Heart left ventricle (tissue), 16 donors: Measurements from ENCODE around the gene CBX6. TPM values are rescaled to one million over a fixed set of nuclear protein-coding genes. Genes with fewer than 3 reads are reported as not detected.
A peak's percentile ranks its signal among the peaks of the same experiment; 100 is the strongest.

ENCODE experiments used
- ATAC-seq, 4 donors: fragments of 200-7000 bp; cut with Tn5 transposase; one replicate each; pipeline ENCODE4 v1.9.1; 2020 to 2022; ENCODE audit warnings: moderate library complexity in 4 of 4, mild to moderate bottlenecking in 3 of 4, moderate number of reproducible peaks in 1 of 4
- DNase-seq, 5 donors: peaks; one replicate each; pipeline ENCODE4 v3.0.0-alpha.2; 2020
- H3K27ac ChIP-seq, 12 donors: fragments of 200-600 bp; sonication (generic) in 4 of 12; one replicate each; pipeline versions ENCODE4 v1.5.0 to v1.8.0; 2016 to 2022; ENCODE audit warnings: mild to moderate bottlenecking in 2 of 12
- H3K27me3 ChIP-seq, 9 donors: fragments of 200-600 bp; sonication (generic) in 2 of 9; one replicate each; pipeline versions ENCODE4 v1.5.1 to v1.8.0; 2016 to 2022; ENCODE audit warnings: mild to moderate bottlenecking in 3 of 9
- H3K36me3 ChIP-seq, 9 donors: fragments of 200-600 bp; sonication (generic) in 2 of 9; one replicate each; pipeline versions ENCODE4 v1.5.0 to v1.8.0; 2018 to 2022; ENCODE audit warnings: mild to moderate bottlenecking in 2 of 9
- H3K4me1 ChIP-seq, 12 donors: fragments of 200-600 bp; sonication (generic) in 4 of 12; one replicate each; pipeline versions ENCODE4 v1.5.0 to v1.8.0; 2016 to 2022; ENCODE audit warnings: mild to moderate bottlenecking in 3 of 12
- H3K4me3 ChIP-seq, 12 donors: fragments of 200-600 bp; sonication (generic) in 4 of 12; one replicate each; pipeline versions ENCODE4 v1.5.0 to v1.8.0; 2017 to 2022; ENCODE audit warnings: mild to moderate bottlenecking in 9 of 12, moderate library complexity in 4 of 12
- H3K9me3 ChIP-seq, 12 donors: fragments of 200-600 bp; sonication (generic) in 4 of 12; one replicate each; pipeline versions ENCODE4 v1.5.0 to v1.8.0; 2016 to 2022; ENCODE audit warnings: mild to moderate bottlenecking in 1 of 12
- POLR2A ChIP-seq, 2 donors: fragments of 450-650 bp; IDR thresholded peaks; one replicate each; pipeline ENCODE4 v1.6.1; 2017; ENCODE audit warnings: antibody characterized with exemption in 2 of 2, mild to moderate bottlenecking in 2 of 2, moderate library complexity in 2 of 2
- WGBS, 4 donors: extraction: QIAGEN DNeasy Blood & Tissue Kit in 2 of 4; methylation state at CpG; one replicate each; pipeline versions ENCODE4 v1.1.5 to v1.1.7; 2013 to 2018; 5-methylcytosine and 5-hydroxymethylcytosine counted together
- intact Hi-C, 10 donors: fragments of 100-400 bp; cut with DNase I; formaldehyde crosslinking; loops; one replicate each; pipeline versions ENCODE4 v1.11.1 to v1.14.2; 2022
- polyA plus RNA-seq, 2 donors: library from polyadenylated mRNA; stranded (reverse); fragments of 200-250 nt; gene quantifications; one replicate each; pipeline ENCODE4 v1.2.3, GENCODE V29; 2013
- total RNA-seq, 9 donors: library from RNA; depleted of rRNA in 2 of 9; stranded (reverse); fragments of >200 nt in 2 of 9; fragmentation: NEBNext Ultra II Directional in 3 of 9; extraction: Animal tissue kit (Norgen Biotek cat#: 25700) in 3 of 9; gene quantifications; one replicate each; pipeline versions ENCODE4 v1.1.0 to v1.2.4, GENCODE V29; 2016 to 2023
- TF ChIP-seq, protein P1 (sequence below), 12 donors: fragments of 200-600 bp; sonication (generic) in 4 of 12; IDR thresholded peaks; one replicate each; pipeline versions ENCODE4 v1.5.0 to v1.8.0; 2018 to 2022; ENCODE audit warnings: antibody characterized with exemption in 12 of 12, mild to moderate bottlenecking in 5 of 12
- donor health status: ischemic (EF 13 %, LVEDD 7.1; RV severe dilation, severe dysfunction).
- donor health status: healthy with polysubstance abuse.
- donor health status: DM: no; HTN: yes; CAD: no.
- donor health status: DM: no; HTN: no; CAD: no.
- donor health status: ischemic (EF 25% LVEDD 6.9; RV normal size, moderate dysfunction).
- donor health status: ischemic (EF 25% LVEDD 5.7; RV mildly dilated, moderate dysfunction).
- donor health status: healthy.
- donor health status: DM: yes; HTN: yes; CAD: no.
- donor health status: ischemic (EF 35%, LVEDD 5.7; RV mildly dilated, moderate dysfunction).
- donor health status: nonischemic (EF 11% LVEDD 7.7; RV severe dilation, severe dysfunction).
- donor health status: DM: yes; HTN: yes; CAD: no.
- donor health status: PGD.
- donor health status: ischemic (EF 29% LVEDD 5.4; RV normal size, mild dysfunction).
- donor health status: nonischemic (EF 23%, LVEDD 6.1; RV moderate dilation, normal function).

CBX6 gene
- total and polyA plus RNA-seq, 11 donors, result 21.1 to 59.0 (median 43.7) TPM

GRCh38 chr22:38846412-38846811 is 25.6 kb downstream of the CBX6 start:
- H3K27ac ChIP-seq, result no peak overlapping the region
- WGBS, 4 donors, result 88 to 94% (median 91%) methylated on average over 1 of the region's 1 CpG
- peaks cover 0 to 23% (median 9%) of the 10 kb centered on the region in 12 donors for H3K4me1 ChIP-seq
- TF ChIP-seq, protein P1, sequence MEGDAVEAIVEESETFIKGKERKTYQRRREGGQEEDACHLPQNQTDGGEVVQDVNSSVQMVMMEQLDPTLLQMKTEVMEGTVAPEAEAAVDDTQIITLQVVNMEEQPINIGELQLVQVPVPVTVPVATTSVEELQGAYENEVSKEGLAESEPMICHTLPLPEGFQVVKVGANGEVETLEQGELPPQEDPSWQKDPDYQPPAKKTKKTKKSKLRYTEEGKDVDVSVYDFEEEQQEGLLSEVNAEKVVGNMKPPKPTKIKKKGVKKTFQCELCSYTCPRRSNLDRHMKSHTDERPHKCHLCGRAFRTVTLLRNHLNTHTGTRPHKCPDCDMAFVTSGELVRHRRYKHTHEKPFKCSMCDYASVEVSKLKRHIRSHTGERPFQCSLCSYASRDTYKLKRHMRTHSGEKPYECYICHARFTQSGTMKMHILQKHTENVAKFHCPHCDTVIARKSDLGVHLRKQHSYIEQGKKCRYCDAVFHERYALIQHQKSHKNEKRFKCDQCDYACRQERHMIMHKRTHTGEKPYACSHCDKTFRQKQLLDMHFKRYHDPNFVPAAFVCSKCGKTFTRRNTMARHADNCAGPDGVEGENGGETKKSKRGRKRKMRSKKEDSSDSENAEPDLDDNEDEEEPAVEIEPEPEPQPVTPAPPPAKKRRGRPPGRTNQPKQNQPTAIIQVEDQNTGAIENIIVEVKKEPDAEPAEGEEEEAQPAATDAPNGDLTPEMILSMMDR (IDR thresholded peaks at IDR 0.05), result no peak
- TF ChIP-seq POLR2A (IDR thresholded peaks at IDR 0.05), result no peak
- intact Hi-C loops, result loop anchor here in 3 of 10 donors (10.0 kb wide), 3 partner anchors 52 to 82 kb away; partner anchors contain the start of gene DNAL4 (in 1 of the 3)
- DNase-seq (no peak), ATAC-seq (no peak)
- no peak overlapping the region for H3K4me3 ChIP-seq
- no peaks in the 10 kb centered on the region for H3K36me3 ChIP-seq
- no peaks in the 10 kb centered on the region for H3K9me3 ChIP-seq
- H3K27me3 ChIP-seq, result peaks cover 0 to 37% (median 4%) of the 10 kb centered on the region in 9 donors

DNA sequence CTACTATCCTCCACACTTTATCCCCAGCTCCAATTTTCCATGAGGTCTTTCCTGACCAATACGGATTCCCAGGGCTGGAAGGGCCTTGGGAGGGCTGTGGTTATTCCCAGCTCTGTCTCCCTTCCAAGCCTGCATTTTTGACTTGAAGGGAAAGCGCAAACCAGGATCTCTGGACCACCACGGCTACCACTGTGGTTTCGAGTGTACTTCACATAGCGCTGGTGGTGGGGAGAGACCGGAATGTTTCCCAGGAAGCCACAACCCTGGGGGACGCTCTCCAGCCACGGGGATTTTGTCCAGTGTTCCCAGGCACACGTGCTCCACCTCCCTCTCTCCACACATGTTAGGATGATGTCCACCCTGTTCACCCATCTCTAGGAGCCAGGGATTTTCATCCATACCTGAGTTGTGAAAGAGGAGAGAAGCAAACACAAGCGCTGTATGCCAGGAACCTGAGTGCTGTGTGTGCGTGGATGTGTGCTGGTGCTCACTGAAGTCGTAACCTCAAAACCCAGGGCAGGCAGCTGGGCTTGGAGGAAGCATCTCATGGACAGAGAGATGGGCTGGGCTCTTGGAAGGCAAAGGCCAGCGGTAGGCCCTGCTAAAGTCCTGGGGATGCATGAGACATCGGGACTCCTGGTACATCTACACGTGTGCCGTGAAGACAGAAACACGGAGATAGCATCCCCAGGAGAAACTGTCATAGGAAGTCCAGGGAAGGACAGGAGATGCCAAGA is 26.8 kb downstream of the CBX6 start:
- DNase-seq, result no peak
- no peak overlapping the region for H3K4me3 ChIP-seq
- H3K4me1 ChIP-seq, result peaks cover 0 to 27% (median 9%) of the 10 kb centered on the region in 12 donors
- 60 to 66% (median 63%) methylated on average over 17 of the region's 17 CpGs for WGBS, 4 donors
- peak overlapping the region in 1 of 12 donors; percentile 65 for H3K27ac ChIP-seq
- TF ChIP-seq POLR2A (IDR thresholded peaks at IDR 0.05), result no peak
- TF ChIP-seq, protein P1 (IDR thresholded peaks at IDR 0.05), result no peak
- no peaks in the 10 kb centered on the region for H3K36me3 ChIP-seq
- intact Hi-C loops, result loop anchor here in 3 of 10 donors (10.0 kb wide), 3 partner anchors 50 to 80 kb away; partner anchors contain the start of gene DNAL4 (in 1 of the 3)
- ATAC-seq, result no peak
- H3K27me3 ChIP-seq, result peaks cover 0 to 45% (median 4%) of the 10 kb centered on the region in 9 donors
- H3K9me3 ChIP-seq, result no peaks in the 10 kb centered on the region

DNA sequence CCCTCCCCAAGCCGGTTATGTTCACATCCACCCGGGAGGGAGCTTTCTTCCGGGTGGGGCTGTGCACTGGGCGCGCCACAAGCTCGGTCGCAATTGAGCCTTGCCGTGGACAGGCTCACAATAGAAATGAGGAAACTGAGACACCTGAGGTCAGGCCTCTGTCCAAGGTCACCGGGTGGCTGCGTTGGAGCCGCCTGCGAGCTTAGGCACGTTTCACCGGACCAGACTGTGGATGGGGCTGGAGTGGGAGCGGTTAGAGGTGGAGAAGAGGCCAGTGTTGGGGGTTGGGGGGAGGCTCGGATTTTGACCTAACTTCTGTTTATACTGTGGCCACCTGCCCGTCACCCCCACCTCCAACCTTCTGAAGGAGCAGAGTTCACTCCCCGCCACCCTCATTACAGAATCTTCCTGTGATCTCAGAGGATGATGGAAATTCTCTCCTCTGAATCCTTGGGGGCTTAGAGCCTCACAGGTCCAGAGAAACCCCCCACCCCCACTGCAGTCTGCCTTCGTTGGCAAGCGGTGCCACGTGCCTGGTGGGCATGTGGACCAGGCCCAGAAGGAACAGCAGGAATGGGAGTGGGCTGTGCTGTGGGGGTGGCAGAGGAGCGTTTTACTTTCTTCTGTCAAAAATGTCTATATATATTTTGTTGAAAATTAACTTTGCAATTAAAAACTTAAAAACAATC is 27.6 kb downstream of the CBX6 start:
- DNase-seq, result no peak
- TF ChIP-seq, protein P1 (IDR thresholded peaks at IDR 0.05), result no peak
- intact Hi-C loops, result loop anchor here in 6 of 10 donors (5.0 to 10.0 kb wide), 5 partner anchors 42 to 80 kb away; partner anchors contain the start of gene DNAL4 (in 1 of the 6)
- Histone ChIP-seq H3K4me1 (peaks cover 0 to 27% (median 9%) of the 10 kb centered on the region in 12 donors), H3K4me3 (peak overlapping the region in 11 of 12 donors; percentile 17 to 69 (median 50)), H3K27me3 (peaks cover 0 to 45% (median 4%) of the 10 kb centered on the region in 9 donors), H3K36me3 (no peaks in the 10 kb centered on the region), H3K27ac (peak overlapping the region in 9 of 12 donors; percentile 39 to 77 (median 60)), H3K9me3 (no peaks in the 10 kb centered on the region)
- 21 to 27% (median 23%) methylated on average over 18 to 22 of the region's 22 CpGs for WGBS, 4 donors
- peak in 3 of 4 donors; percentile 9 to 22 (median 12) for ATAC-seq
